Stomach (tissue), 9 donors: ENCODE results near the gene EYA2. TPM values are rescaled to one million over a fixed set of nuclear protein-coding genes. Genes with fewer than 3 reads are reported as not detected.

Experiments used
- DNase-seq, 2 donors: peaks; one replicate each; pipeline versions ENCODE4 v3.0.0 to v3.0.0-alpha.2; 2013 to 2019
- H3K27ac ChIP-seq, 5 donors: fragments of 200-600 bp in 4 of 5; sonication (generic) in 4 of 5; one replicate each; pipeline ENCODE4 v1.5.1; 2013 to 2019; ENCODE audit warnings: mild to moderate bottlenecking in 1 of 5, moderate library complexity in 1 of 5
- H3K27me3 ChIP-seq, 3 donors: fragments of 200-600 bp; sonication (generic); one replicate each; pipeline ENCODE4 v1.5.1; 2017 to 2019; ENCODE audit warnings: mixed run types in 1 of 3
- H3K36me3 ChIP-seq, 4 donors: fragments of 200-600 bp; sonication (generic); 1 replicate in 3 of 4; 2 replicates in 1 of 4; pipeline ENCODE4 v1.5.1; 2016 to 2019
- H3K4me1 ChIP-seq, 4 donors: fragments of 200-600 bp; sonication (generic); one replicate each; pipeline ENCODE4 v1.5.1; 2016 to 2019
- H3K4me3 ChIP-seq, 4 donors: fragments of 200-600 bp; sonication (generic) in 3 of 4; one replicate each; pipeline ENCODE4 v1.5.1; 2016 to 2019; ENCODE audit warnings: mild to moderate bottlenecking in 1 of 4
- H3K9me3 ChIP-seq, 4 donors: fragments of 200-600 bp; sonication (generic); one replicate each; pipeline ENCODE4 v1.5.1; 2016 to 2019
- CTCF ChIP-seq, 7 experiments: fragments of 450-650 bp in 4 of 7; fragments of 200-600 bp in 3 of 7; sonication (generic) in 3 of 7; IDR thresholded peaks; one replicate each; pipeline ENCODE4 v1.5.1; 2016 to 2019; ENCODE audit warnings: antibody characterized with exemption in 7 of 7, control low read depth in 2 of 7, mild to moderate bottlenecking in 1 of 7
- EP300 ChIP-seq: sonication (generic); formaldehyde crosslinking; IDR thresholded peaks from one replicate; pipeline ENCODE4 v1.6.1; 2017; ENCODE audit warnings: antibody characterized with exemption
- POLR2A ChIP-seq, 4 donors: fragments of 450-650 bp; IDR thresholded peaks; one replicate each; pipeline ENCODE4 v1.6.1; 2016; ENCODE audit warnings: antibody characterized with exemption in 4 of 4, control low read depth in 2 of 4, mild to moderate bottlenecking in 1 of 4, moderate library complexity in 1 of 4
- POLR2AphosphoS5 ChIP-seq, 3 donors: sonication (generic); formaldehyde crosslinking; IDR thresholded peaks; one replicate each; pipeline ENCODE4 v1.6.1; 2016; ENCODE audit warnings: antibody characterized with exemption in 3 of 3
- WGBS, 5 donors: extraction: QIAGEN DNeasy Blood & Tissue Kit in 3 of 5; methylation state at CpG; one replicate each; pipeline versions ENCODE4 v1.1.5 to v1.1.7; 2013 to 2018; 5-methylcytosine and 5-hydroxymethylcytosine counted together
- intact Hi-C: fragments of 100-400 bp; cut with DNase I; formaldehyde crosslinking; loops from one replicate; pipeline ENCODE4 v1.15.1; 2023; ENCODE audit warnings: low total_unique reads
- polyA plus RNA-seq, 3 donors: library from polyadenylated mRNA; stranded (reverse); fragments of 200-250 nt; gene quantifications; one replicate each; pipeline ENCODE4 v1.2.3, GENCODE V29; 2013
- total RNA-seq, 5 donors: library from RNA; depleted of rRNA; stranded (reverse); fragments of >200 nt; gene quantifications; one replicate each; pipeline versions ENCODE4 v1.1.0 to v1.2.3, GENCODE V29; 2014 to 2016
- donor health status: healthy with polysubstance abuse.
- donor health status: Bipolar disorder and iron deficiency.
- donor health status: healthy.

The EYA2 gene
- total and polyA plus RNA-seq, 8 donors: 1.8 to 86.2 (median 5.5) TPM

- H3K4me1 ChIP-seq: no peaks in the 10 kb centered on the region
- TF ChIP-seq CTCF (IDR thresholded peaks at IDR 0.05) (no peak), POLR2AphosphoS5 (IDR thresholded peaks at IDR 0.05) (no peak), EP300 (no peak)
- H3K27ac ChIP-seq: no peak overlapping the region
- intact Hi-C loops: no loop called here
- H3K27me3 ChIP-seq: no peaks in the 10 kb centered on the region
- H3K9me3 ChIP-seq: no peaks in the 10 kb centered on the region
- DNase-seq: no peak
- H3K4me3 ChIP-seq: no peak overlapping the region
- 87 to 93% (median 91%) methylated on average over 11 of the region's 11 CpGs for WGBS, 5 donors
- H3K36me3 ChIP-seq: peaks cover 74 to 100% (median 100%) of the 10 kb centered on the region in 4 donors
These were observed 329.7 kb downstream of the EYA2 start for GRCh38 chr20:47224300-47224791.

GRCh38 chr20:47224857-47225256, 330.2 kb downstream of the EYA2 start:
- no peaks in the 10 kb centered on the region for H3K27me3 ChIP-seq
- no peak overlapping the region for H3K27ac ChIP-seq
- 92 to 96% (median 95%) methylated on average over 4 of the region's 4 CpGs for WGBS, 5 donors
- intact Hi-C loops: no loop called here
- no peaks in the 10 kb centered on the region for H3K9me3 ChIP-seq
- H3K4me3 ChIP-seq: no peak overlapping the region
- no peak for DNase-seq
- no peak for TF ChIP-seq POLR2A (IDR thresholded peaks at IDR 0.05)
- no peak for TF ChIP-seq POLR2AphosphoS5 (IDR thresholded peaks at IDR 0.05)
- TF ChIP-seq CTCF (IDR thresholded peaks at IDR 0.05): no peak
- no peak for TF ChIP-seq EP300
- peaks cover 76 to 100% (median 100%) of the 10 kb centered on the region in 4 donors for H3K36me3 ChIP-seq
- H3K4me1 ChIP-seq: no peaks in the 10 kb centered on the region

GRCh38 chr20:47225458-47225857, 330.8 kb downstream of the EYA2 start:
- no peak for DNase-seq
- intact Hi-C loops: no loop called here
- Histone ChIP-seq H3K4me3 (no peak overlapping the region), H3K27ac (no peak overlapping the region), H3K27me3 (no peaks in the 10 kb centered on the region), H3K9me3 (no peaks in the 10 kb centered on the region), H3K4me1 (no peaks in the 10 kb centered on the region), H3K36me3 (peaks cover 75 to 100% (median 100%) of the 10 kb centered on the region in 4 donors)
- 80 to 90% (median 88%) methylated on average over 1 of the region's 1 CpG for WGBS, 5 donors
- TF ChIP-seq EP300 (no peak), POLR2AphosphoS5 (IDR thresholded peaks at IDR 0.05) (no peak), POLR2A (IDR thresholded peaks at IDR 0.05) (no peak), CTCF (IDR thresholded peaks at IDR 0.05) (no peak)

- peaks cover 69 to 100% (median 99%) of the 10 kb centered on the region in 4 donors for H3K36me3 ChIP-seq
- no peaks in the 10 kb centered on the region for H3K4me1 ChIP-seq
- H3K9me3 ChIP-seq: no peaks in the 10 kb centered on the region
- TF ChIP-seq CTCF (IDR thresholded peaks at IDR 0.05) (no peak), POLR2AphosphoS5 (IDR thresholded peaks at IDR 0.05) (no peak), POLR2A (IDR thresholded peaks at IDR 0.05) (no peak)
- WGBS, 5 donors: 88 to 98% (median 92%) methylated on average over 7 of the region's 7 CpGs
- no peak overlapping the region for H3K4me3 ChIP-seq
- no peaks in the 10 kb centered on the region for H3K27me3 ChIP-seq
- no peak overlapping the region for H3K27ac ChIP-seq
- DNase-seq: no peak
- intact Hi-C loops: no loop called here
These were observed 332.5 kb downstream of the EYA2 start for GRCh38 chr20:47227119-47227518.
